GM18873 (cell line): Measurements from ENCODE around the gene POLA1.
"Not testable (repeated sequence)": the region's sequence is repeated elsewhere in the genome, so short reads cannot be mapped to it uniquely, and the experiment has no call there.

Experiments used
- ATAC-seq: cut with Tn5 transposase; IDR thresholded peaks from one replicate; pipeline ENCODE4 v1.9.1; 2021; ENCODE audit warnings: mild to moderate bottlenecking, moderate library complexity, moderate number of reproducible peaks; ENCODE audit not compliant: unreplicated experiment, low FRiP score

Gene POLA1

DNA sequence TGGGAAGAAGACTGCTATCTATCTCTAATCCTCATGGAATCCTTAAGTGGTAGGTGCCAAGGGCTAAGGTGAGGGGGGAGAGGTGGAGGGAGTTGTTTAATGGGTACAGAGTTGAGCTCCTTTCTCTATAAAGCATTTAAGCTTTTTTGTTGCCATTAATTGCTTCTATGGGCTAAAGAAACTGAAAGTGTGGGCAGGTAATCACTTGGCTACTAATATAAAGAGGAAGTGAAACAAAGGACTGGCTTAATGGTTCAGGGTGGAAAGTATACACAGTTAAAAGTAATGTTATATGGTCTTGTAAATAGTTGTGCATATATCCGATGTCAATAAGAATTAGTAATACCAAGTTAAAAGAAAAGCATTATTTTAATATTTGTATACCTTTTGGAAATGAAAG, 83.9 kb downstream of the POLA1 start:
- ATAC-seq: peak; percentile 97

DNA sequence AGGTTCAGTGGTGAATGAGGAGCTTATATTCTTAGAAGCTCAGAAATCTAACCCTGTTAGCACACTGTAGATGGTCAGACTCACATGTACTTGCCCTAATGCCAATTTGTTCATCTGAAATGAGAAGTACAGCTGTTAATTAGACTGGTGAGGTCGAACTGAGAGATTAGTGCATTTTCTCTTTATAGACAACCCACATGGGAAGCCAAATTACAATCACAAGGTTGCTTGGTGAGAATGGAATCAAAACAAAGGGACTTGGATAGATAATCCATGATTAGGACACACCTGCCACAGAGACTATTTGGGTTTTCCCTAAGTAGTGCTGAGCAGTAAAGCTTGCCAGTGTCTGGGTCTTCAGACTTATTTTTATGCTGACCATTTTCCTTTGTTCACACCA, 88.3 kb downstream of the POLA1 start:
- ATAC-seq: no peak

DNA sequence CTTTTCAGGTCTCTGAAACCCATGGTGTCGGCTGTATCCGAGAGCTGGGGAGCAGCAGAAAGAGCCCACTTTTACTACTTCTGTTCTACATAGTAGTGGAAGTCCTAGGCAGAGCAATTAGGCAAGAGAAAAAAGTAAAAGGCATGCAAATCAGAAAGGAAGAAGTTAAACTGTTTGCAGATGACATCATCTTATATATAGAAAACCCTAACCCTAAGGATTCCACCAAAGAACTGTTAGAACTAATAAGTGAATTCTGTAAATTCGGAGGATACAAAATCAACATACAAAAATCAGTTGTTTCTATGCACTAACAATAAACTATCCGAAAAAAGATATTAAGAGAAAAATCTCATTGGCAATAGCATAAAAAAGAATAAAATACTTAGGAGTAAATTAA, 95.3 kb downstream of the POLA1 start:
- ATAC-seq: no peak

DNA sequence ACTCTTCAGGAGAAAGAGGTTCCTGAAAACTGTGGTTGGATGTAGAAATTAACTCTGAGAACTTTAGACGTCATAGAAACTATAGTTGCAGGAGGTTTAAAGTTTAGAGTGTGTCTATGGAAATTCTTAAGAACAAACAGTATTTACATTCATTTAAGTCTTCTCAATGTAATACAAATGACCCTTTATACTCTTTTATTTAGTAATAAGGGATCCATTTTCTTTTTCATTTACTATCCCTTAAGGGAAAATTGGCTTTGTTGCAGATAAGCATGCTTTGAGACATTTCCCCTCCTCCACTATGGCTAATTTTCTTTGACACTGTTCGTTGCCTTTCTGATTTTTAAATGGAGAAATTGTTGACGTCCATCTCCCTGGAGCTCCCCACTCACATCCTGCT, 96.4 kb downstream of the POLA1 start:
- ATAC-seq: no peak

DNA sequence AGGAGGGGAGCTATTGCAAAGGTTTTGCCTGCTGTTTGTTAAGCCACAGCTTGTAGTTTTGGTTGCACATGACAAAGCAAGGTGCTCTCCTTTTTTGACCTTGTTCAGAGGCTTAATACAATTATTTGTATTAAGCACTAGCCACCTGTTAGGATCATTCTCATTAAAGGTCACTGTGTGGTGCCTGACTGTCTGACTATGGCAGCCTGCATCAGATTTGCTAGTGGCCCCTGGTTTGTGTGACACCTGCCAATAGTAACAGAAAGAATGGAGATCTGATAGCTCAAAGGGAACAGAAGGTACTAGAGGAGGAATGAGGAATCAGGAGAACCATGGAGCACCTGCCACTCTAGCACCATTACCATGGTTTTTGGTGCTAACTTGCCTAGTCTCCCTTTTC, 102.5 kb downstream of the POLA1 start:
- no peak for ATAC-seq

DNA sequence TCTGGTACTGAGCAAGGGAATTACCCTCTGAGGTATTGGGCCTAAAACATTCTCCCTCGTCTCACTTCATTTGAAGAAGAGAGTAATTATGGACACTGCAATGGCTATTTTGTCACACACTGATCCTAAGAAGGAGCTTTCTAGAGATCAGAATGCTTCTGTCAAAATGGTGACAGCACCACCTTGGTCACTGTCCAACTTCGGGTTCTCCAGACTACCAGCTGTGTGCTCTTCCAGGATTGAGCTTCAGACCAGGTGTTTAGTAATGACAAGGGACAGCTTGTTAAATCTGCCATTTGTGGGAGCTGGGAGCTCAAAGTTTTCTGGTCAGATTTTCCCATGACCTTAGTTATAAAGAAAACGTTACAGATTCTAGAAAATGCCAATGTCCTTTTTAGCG, 105.4 kb downstream of the POLA1 start:
- no peak for ATAC-seq

DNA sequence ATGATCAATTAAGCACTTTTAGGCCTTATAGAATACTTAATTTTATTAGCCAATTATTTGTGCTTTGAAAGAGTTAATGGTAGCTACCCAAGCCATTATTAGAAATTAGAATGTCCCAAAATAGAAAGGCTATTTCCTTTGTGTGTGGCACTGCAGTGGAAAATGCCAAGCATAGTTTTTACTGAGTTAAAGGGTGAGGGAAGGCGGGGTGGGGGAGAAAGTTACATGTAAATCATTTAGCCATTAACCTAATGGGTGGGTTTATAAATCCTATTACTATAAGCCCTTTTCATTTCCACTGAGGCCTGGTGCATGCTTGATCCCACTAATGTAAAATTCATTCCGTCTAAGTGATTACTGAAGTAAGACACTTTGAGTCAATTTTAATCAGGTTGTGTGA, 105.8 kb downstream of the POLA1 start:
- ATAC-seq: no peak

DNA sequence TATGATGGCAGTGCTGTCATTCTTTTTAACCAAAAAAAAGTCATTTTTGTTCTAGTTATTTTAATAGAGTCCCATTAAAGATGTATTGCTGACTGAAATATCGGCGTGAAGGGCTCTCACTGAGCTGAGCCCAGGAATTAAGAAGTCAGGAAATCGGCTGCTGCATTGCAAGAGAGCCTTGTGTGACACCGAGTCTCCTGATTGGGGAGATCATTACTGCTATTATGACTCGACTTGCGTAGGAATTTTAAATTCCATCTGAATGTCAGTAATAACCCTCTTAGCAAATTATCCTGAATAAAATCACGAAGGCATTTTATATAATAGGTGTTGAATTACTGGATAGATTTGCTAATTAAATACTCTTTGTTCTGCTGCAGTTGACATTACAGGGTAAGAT, 111.5 kb downstream of the POLA1 start:
- ATAC-seq: no peak

DNA sequence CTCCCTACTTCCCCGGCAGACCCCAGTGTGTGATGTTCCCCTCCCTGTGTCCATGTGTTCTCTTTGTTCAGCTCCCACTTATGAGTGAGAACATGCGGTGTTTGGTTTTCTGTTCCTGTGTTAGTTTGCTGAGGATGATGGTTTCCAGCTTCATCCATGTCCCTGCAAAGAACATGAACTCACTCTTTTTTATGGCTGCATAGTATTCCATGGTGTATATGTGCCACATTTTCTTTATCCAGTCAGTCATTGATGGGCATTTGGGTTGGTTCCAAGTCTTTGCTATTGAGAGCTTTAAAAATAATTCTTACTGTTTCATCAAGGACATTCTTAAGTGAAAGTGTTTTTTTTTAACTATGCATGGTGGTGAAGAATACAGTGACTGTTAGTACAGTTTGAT, 126.1 kb downstream of the POLA1 start:
- not testable (repeated sequence) for ATAC-seq

DNA sequence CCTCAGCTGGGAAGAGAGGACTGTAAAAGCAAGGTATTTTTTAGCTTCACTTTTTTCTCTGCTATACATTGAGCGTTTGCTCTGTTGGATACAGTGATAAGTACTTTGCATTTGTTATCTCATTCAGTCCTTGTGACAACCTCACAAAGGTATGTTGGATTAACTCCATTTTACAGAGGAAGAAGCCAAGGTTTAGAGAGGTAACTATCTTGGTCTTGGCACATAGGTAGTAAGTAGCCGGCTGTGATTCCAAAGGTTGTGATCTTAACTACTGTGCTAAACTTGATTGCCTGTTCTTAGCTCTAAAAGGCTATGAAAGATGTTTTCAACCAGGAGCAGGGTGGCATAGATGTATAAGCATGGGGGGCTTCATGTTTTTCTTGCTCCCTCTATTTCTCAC, 134.4 kb downstream of the POLA1 start:
- ATAC-seq: no peak

DNA sequence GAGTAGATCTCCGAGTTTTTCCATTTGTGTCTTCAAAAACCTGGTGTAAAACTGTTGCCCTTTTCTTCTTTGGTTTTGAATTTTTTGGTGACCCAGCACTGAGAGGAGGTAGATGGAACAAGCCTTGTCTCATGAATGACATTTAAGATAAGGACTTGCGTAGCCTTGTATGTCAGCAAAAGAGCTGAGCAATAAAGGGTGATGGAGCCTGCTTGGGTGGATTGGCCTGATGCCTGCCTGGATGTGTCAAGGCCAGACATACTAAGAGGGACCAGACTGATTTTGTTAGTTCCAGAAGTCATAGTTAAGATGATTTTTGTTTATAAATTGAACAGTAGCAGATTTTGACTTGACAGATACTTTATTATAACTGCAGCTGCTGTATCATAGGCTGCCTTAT, 134.9 kb downstream of the POLA1 start:
- ATAC-seq: no peak

DNA sequence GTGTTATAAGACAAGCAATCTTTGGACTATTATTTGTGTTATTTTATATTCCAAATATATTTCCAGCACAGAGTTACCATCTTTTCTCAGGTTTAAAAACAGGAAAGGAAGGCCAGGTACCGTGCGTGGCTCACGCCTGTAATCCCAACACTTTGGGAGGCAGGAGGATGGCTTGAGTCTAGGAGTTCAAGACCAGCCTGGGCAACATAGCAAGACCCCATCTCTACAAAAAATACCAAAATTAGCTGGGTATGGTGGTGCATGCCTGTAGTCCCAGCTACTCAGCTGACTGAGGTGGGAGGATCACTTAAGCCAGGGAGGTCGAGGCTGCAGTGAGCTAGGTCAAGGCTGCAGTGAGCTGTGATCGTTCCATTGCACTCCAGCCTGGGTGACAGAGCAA, 140.0 kb downstream of the POLA1 start:
- no peak for ATAC-seq

DNA sequence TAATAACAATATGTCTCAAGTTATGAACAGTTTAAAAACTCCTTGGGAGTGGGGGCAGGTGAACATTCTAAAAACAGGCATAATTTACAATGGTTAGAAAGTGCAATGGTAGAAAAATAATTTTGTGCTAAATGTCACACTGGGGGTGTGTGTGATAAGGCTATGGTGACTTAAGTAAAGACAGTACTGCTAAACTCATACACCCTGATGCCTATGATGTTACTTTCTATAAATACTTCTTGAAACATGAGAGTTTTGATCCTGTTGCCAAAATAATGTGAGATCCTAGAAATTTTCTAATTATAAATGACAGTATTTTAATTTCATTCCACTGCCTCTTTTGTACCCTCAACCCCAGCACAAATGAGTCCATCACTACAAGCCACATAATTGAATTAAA, 144.2 kb downstream of the POLA1 start:
- no peak for ATAC-seq

DNA sequence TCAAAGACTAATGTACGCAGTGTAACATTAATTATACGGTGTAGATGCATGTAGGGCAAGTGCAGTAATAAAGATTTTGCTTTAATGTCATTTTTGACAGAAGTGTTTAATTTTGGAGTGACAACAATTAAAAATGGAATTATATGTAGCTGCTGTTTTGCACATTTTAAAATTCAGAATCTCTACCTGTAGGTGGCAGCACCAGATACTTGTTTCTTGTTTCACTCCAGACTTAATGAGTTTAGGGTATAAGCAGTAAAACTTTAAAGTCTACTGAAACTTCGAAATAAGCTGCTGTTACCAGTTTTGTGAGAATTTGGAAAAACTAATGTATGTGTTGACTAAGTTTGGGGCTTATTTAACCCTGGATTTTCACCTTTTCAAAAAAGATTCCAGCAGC, 144.9 kb downstream of the POLA1 start:
- no peak for ATAC-seq

DNA sequence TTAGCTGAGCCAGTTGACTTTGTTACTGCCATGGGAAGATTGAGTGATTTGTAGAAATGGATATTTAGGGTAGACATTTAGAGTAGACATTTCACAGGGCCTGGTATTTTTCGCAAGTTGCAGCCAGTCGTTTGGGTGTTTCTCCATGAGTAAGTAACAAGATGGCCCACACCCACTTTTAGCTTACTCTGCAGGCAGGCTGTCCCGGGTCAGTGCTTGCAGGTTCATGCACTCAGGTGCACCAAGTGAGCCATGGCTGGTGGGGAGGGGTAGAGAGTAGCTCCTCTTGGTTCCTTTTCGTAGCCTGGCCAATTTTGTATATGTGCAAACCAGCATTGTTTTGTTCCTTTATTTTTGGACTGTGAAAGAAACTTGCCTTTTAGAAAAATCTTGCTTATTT, 145.6 kb downstream of the POLA1 start:
- no peak for ATAC-seq

DNA sequence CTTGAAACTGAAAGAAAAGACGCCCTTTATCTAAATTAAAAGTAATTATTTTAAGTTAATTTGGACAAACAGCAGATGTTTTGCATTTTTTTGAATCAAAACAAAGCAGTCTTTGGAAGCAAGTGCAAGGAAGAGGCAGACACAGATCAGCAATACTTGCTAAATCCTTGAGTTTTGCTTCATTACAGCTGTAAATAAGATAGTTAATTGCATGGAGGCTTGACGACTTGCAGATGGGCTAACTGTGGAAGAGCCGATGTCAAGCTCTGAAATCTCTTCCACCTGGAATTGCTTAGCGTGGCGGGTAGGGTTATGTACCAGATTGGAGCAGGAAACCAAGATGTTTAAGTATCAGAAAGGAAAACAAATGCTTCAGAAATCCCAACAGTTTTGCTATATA, 148.8 kb downstream of the POLA1 start:
- no peak for ATAC-seq

DNA sequence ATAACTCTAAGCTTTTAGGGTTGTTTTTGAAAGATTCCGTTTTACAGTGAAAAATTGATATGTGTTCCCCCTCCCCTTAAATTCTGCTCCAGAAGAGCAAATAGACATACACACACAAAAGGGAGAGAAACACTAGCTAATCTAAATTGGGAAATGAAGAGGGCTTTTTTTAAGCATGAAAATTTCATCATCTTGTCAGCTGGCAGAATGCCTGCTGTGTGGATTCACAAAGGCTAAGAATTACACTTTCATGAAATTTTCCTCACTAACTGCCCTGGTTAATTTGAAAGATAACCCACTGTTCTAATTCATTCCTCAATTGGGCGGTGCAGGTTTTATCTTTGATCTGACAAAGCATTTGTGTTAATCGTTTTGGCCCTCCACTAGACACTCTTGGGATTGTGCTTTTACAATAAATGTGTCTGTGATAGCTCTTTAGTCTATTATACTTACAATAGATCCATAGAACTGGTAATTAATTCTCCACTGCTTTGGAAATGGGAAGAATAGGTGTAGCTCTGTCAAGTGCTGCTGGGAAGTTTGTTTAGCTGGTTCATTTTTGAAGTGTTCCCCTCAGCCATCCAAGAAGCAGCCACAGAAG, 152.9 kb downstream of the POLA1 start:
- no peak for ATAC-seq

DNA sequence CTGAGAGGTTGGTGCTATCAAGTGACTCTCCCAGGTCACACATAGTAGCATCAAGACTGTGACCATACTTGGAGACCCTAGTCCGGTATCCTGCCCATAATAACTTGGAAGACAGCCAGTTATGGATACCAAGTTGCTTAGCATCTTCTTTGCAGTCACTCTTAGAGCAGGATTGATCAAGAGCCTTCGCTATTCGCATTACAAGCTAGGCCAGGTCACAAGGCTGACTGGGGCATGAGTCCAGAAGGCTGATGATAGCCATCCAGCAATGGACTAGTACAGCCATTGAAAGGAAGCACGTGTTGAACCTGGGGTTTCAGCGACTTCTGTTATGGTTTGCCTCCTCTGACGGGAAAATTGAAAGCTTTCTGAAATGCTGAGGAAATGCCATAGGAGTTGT, 157.6 kb downstream of the POLA1 start:
- ATAC-seq: no peak

DNA sequence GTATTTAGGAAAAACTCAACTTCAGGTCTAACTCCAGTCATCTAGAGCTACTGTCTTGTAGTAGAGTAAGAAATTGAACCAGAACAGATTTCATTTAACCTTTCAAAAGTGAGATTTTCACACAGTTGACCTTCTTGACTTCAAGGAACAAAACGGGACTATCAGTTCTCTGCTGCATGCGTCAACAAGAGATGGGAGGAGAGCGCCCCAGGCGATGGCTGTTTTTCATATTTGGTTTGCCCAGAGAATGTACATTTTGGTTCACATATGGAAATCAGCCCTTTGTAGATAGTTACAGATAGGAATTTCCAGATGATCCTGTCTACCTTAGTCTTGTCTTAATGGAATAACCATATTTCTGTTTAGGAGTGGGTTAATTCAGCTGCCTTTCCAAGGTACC, 158.1 kb downstream of the POLA1 start:
- no peak for ATAC-seq

DNA sequence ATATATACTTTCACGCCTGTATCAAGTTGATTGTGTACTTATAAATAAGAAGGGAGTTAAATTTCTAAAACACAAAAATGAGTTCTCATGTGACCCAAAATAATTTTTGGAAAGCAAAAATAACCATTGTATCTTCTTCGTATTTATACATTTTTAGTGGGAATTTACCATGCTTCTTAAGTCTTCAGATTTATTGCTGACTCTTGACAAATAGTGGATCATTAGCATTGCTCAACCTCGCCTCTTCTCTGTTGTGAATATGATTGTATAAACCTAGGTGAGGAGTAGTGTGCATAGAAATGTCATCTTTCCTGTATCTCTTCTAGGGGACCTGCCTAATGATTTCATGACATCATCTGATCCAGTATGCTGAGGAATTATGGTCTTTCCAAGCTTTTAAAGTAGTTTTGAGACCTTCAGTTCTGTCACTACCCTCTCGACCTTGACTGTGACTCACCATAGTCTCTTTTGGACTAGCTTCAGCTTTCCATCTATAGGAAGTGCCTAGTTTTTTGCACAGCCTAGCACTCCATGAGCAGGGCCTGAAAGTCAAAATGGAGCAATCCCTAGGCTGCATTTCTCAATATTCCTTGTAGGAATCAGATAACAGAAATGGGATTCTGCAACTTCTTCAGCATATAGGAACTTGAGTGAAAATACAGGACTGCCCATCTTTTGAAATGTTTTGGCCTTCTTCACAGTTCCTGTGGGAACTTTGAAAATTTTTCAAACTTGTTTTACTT, 164.5 kb downstream of the POLA1 start:
- no peak for ATAC-seq

DNA sequence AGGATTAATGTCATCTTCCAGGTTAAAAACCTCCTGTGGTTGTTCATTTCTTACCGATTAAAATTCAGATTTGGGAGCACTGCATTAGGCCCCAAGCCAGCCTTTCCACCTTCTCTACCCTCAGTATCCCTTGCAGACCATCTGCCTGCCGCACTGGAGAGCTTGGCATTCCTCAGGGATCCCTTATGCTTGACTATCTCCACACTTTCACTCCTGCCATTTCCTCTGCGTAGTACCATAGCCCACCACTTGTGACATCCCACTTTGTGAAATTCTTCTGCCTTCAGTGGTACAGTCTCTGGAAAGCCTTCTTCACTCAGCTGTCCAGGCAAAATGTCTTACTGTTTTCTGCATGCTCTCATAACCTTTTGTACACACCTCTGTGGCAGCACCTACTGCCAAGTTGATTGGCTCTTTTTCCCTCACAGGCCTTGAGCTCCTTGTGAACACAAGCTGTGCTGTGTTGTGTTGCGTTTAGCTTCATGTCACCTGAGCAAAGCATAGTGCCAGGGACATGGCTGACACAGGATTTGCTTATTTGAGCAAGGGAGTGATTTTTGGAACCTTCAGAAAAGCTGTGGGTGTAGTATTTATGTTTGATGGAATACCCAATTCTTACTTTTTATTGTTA, 165.6 kb downstream of the POLA1 start:
- no peak for ATAC-seq

DNA sequence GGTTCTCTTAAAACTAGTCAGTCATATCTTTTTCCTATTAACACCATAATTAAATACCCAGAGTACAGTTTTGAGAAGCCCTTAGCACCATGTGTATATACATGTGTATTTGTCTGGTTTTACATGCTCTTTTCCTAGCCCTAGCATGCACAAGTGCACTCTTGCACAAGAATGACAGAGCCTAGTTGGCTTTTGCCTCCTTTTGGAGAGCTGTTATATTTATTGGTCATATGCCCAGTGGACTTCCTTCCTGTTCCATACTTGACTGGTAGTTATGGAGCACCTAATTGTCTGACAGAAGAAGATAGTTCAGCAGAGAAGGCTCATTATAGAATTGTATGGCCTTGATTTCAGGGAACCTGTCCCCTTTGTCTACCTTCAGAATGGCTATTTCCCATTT, 166.4 kb downstream of the POLA1 start:
- no peak for ATAC-seq
